ENCODE results near the gene DIPK1A. TPM values are rescaled to one million over a fixed set of nuclear protein-coding genes. Genes with fewer than 3 reads are reported as not detected.

Gene DIPK1A
- total RNA-seq, 1 experiment from 2014 or later: 3.8 TPM

- H3K79me2 ChIP-seq (ENCODE audit: insufficient read depth, low read length): no peaks in the 10 kb centered on the region
- no peak overlapping the region for H3K14ac ChIP-seq (ENCODE audit: insufficient read depth, low read length)
- Mint-ChIP-seq H3K27me3 (ENCODE audit: low read depth) (no peaks in the 10 kb centered on the region), H3K36me3 (ENCODE audit: insufficient read depth in 1 of 3, low read depth in 3 of 3) (peaks cover 0 to 4% (median 0%) of the 10 kb centered on the region in 3 experiments; a peak in 1 of 7 replicates), H3K9me3 (peaks cover 8 to 9% of the 10 kb centered on the region in 2 experiments), H3K27ac (no peak overlapping the region; a peak in 1 of 7 replicates), H3K4me1 (no peaks in the 10 kb centered on the region), H3K4me3 (no peak overlapping the region)
- H2BK5ac ChIP-seq (ENCODE audit: insufficient read length, low read length): no peak overlapping the region
- H2AK5ac ChIP-seq (ENCODE audit: insufficient read length, low read length): no peak overlapping the region
- no peak overlapping the region for H3K9ac ChIP-seq (ENCODE audit: extremely low read depth, insufficient read length, low read length)
- H2AFZ ChIP-seq (ENCODE audit: low read length): no peak overlapping the region
- H4K20me1 ChIP-seq (ENCODE audit: control insufficient read depth, insufficient read depth, insufficient read length): no peaks in the 10 kb centered on the region
- no CpG with 5 or more reads among the region's 1 CpG for WGBS (ENCODE audit: extremely low coverage, insufficient read length, low lambda C conversion rate)
- H3K79me1 ChIP-seq (ENCODE audit: insufficient read depth, low read depth, low read length, poor library complexity, severe bottlenecking): no peaks in the 10 kb centered on the region
- H4K8ac ChIP-seq (replicated peaks; ENCODE audit: insufficient read length, low read depth, low read length): no peak overlapping the region
- H3K56ac ChIP-seq (ENCODE audit: insufficient read length, low read depth, low read length): no peak overlapping the region
- no peak overlapping the region for H3K27ac ChIP-seq (ENCODE audit: insufficient read length, low read depth, low read length)
- H3K4me2 ChIP-seq (ENCODE audit: insufficient read depth, insufficient read length, low read length): no peak overlapping the region
- no peak overlapping the region for H4K91ac ChIP-seq (ENCODE audit: insufficient read length, low read depth, low read length)
- no peak overlapping the region for H2BK12ac ChIP-seq (ENCODE audit: insufficient read length, low read depth, low read length)
- no peak overlapping the region for H2BK15ac ChIP-seq (ENCODE audit: low read depth, low read length)
- no peak overlapping the region for H3K4ac ChIP-seq (ENCODE audit: low read depth, low read length)
- no peaks in the 10 kb centered on the region for H3K4me1 ChIP-seq (ENCODE audit: insufficient read depth, low read length)
- H3K23me2 ChIP-seq (ENCODE audit: insufficient read length, low read depth, low read length, poor library complexity, severe bottlenecking): no peaks in the 10 kb centered on the region
- no peak overlapping the region for H2BK20ac ChIP-seq (ENCODE audit: low read depth, low read length, poor library complexity, severe bottlenecking)
- TF ChIP-seq CTCF (conservative IDR thresholded peaks at IDR 0.05): no peak
- no peak overlapping the region for H4K5ac ChIP-seq (ENCODE audit: insufficient read length, low read depth, low read length)
- no peaks in the 10 kb centered on the region for H3K27me3 ChIP-seq (ENCODE audit: insufficient read depth, low read length)
- no peak for DNase-seq
- no peaks in the 10 kb centered on the region for H3K9me3 ChIP-seq (ENCODE audit: control insufficient read depth, low read depth, low read length)
- no peak overlapping the region for H2BK120ac ChIP-seq (ENCODE audit: low read depth, low read length, poor library complexity, severe bottlenecking)
- no peak overlapping the region for H3K23ac ChIP-seq (ENCODE audit: insufficient read length, low read depth, low read length)
- no peak overlapping the region for H3T11ph ChIP-seq (ENCODE audit: low read length)
- no peak overlapping the region for H3K18ac ChIP-seq (ENCODE audit: insufficient read length, low read depth, low read length)
These were observed 60.1 kb downstream of the DIPK1A start for GRCh38 chr1:92901126-92901525.

All from H9 (cell line).